ENCODE measurements around the gene MACROD1.

GRCh38 chr11:64060263-64060860 is 105.6 kb downstream of the MACROD1 start:
- TF ChIP-seq CTCF (IDR thresholded peaks at IDR 0.05): no peak
- no peak for TF ChIP-seq ZFX (IDR thresholded peaks at IDR 0.05; ENCODE audit: borderline replicate concordance)
